Measurements from ENCODE around the gene CALCR. TPM values are rescaled to one million over a fixed set of nuclear protein-coding genes. Genes with fewer than 3 reads are reported as not detected.

CALCR gene
- total RNA-seq, 4 donors from 2014 or later: 0.39 to 0.78 (median 0.64) TPM; not detected in 1

- in situ Hi-C loops (cut with MboI; ENCODE audit: low sequenced_read_pairs in 4 of 4): no loop called here
- ATAC-seq: no peak
- Histone ChIP-seq H3K4me3 (no peak overlapping the region), H3K9me3 (no peaks in the 10 kb centered on the region), H3K36me3 (no peaks in the 10 kb centered on the region), H3K27ac (no peak overlapping the region), H3K4me1 (no peaks in the 10 kb centered on the region), H3K27me3 (no peaks in the 10 kb centered on the region)
- no peak for DNase-seq
- intact Hi-C loops (cut with DNase I; ENCODE audit: low total_unique reads): no loop called here
- TF ChIP-seq CTCF (IDR thresholded peaks at IDR 0.05 in 4 of 5, conservative IDR thresholded peaks at IDR 0.05 in 1 of 5) (no peak), POLR2A (IDR thresholded peaks at IDR 0.05) (no peak)
Observed at GRCh38 chr7:93476491-93477344, 97.8 kb downstream of the CALCR start.

GRCh38 chr7:93475811-93476210, 98.7 kb downstream of the CALCR start:
- in situ Hi-C loops (cut with MboI; ENCODE audit: low sequenced_read_pairs in 4 of 4) (no loop called here), intact Hi-C loops (cut with DNase I; ENCODE audit: low total_unique reads) (no loop called here)
- TF ChIP-seq POLR2A (IDR thresholded peaks at IDR 0.05): no peak
- no peak for TF ChIP-seq CTCF (IDR thresholded peaks at IDR 0.05 in 4 of 5, conservative IDR thresholded peaks at IDR 0.05 in 1 of 5)
- H3K4me3 ChIP-seq: no peak overlapping the region
- no peaks in the 10 kb centered on the region for H3K36me3 ChIP-seq
- no peaks in the 10 kb centered on the region for H3K27me3 ChIP-seq
- H3K9me3 ChIP-seq: no peaks in the 10 kb centered on the region
- no peak for ATAC-seq
- H3K4me1 ChIP-seq: no peaks in the 10 kb centered on the region
- H3K27ac ChIP-seq: no peak overlapping the region
- DNase-seq: no peak

GRCh38 chr7:93471456-93471855, 103.1 kb downstream of the CALCR start:
- no peaks in the 10 kb centered on the region for H3K36me3 ChIP-seq
- DNase-seq (no peak), ATAC-seq (no peak)
- intact Hi-C loops (cut with DNase I; ENCODE audit: low total_unique reads) (no loop called here), in situ Hi-C loops (cut with MboI; ENCODE audit: low sequenced_read_pairs in 4 of 4) (no loop called here)
- no peaks in the 10 kb centered on the region for H3K4me1 ChIP-seq
- no peak overlapping the region for H3K27ac ChIP-seq
- H3K4me3 ChIP-seq: no peak overlapping the region
- no peak for TF ChIP-seq POLR2A (IDR thresholded peaks at IDR 0.05)
- TF ChIP-seq CTCF (IDR thresholded peaks at IDR 0.05 in 4 of 5, conservative IDR thresholded peaks at IDR 0.05 in 1 of 5): no peak
- no peaks in the 10 kb centered on the region for H3K9me3 ChIP-seq
- no peaks in the 10 kb centered on the region for H3K27me3 ChIP-seq

GRCh38 chr7:93463764-93464163, 110.8 kb downstream of the CALCR start:
- no peak overlapping the region for H3K4me3 ChIP-seq
- no peak for TF ChIP-seq CTCF (IDR thresholded peaks at IDR 0.05 in 4 of 5, conservative IDR thresholded peaks at IDR 0.05 in 1 of 5)
- no peak for TF ChIP-seq POLR2A (IDR thresholded peaks at IDR 0.05)
- H3K36me3 ChIP-seq: no peaks in the 10 kb centered on the region
- ATAC-seq: no peak
- intact Hi-C loops (cut with DNase I; ENCODE audit: low total_unique reads): no loop called here
- in situ Hi-C loops (cut with MboI; ENCODE audit: low sequenced_read_pairs in 4 of 4): no loop called here
- H3K27me3 ChIP-seq: no peaks in the 10 kb centered on the region
- H3K9me3 ChIP-seq: no peaks in the 10 kb centered on the region
- DNase-seq: no peak
- no peaks in the 10 kb centered on the region for H3K4me1 ChIP-seq
- H3K27ac ChIP-seq: no peak overlapping the region

Data from gastrocnemius medialis (tissue), 4 donors.